ENCODE data around the gene CNDP2. TPM values are rescaled to one million over a fixed set of nuclear protein-coding genes. Genes with fewer than 3 reads are reported as not detected.

Gene CNDP2
- total RNA-seq, 1 experiment from 2014 or later: 75.3 TPM

DNA sequence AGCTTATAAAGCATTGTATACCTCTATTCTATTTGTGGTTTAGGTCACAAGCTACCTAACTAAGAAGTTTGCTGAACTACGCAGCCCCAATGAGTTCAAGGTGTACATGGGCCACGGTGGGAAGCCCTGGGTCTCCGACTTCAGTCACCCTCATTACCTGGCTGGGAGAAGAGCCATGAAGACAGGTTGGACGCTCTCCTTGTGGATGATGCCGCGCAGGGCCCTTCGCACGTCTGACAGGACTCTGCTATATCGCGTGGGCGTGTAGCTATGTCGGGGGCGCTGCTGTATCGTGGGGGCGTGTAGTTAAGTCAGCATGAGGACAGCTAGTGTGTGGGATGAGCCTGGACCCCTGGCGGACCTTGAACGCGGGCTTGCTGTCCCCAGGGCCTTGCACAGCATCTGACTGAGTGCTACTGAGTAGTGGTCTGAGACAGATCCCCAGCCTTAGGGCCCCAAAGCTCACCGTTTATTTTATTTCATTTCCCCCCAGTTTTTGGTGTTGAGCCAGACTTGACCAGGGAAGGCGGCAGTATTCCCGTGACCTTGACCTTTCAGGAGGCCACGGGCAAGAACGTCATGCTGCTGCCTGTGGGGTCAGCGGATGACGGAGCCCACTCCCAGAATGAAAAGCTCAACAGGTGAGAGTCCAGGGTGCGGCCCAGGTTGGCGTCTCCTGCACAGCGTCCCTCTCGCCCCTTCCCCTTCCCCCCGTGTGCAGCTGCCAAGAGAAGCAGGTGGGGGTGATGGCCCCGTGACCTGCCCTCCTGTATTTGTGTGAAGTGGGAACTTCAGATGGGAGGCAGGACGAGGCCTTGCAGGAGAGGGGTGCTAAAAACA is 22.5 kb downstream of the CNDP2 start:
- TF ChIP-seq EZH2 (IDR thresholded peaks at IDR 0.05; ENCODE audit: borderline replicate concordance, low read depth, low read length, poor library complexity, severe bottlenecking) (no peak), CTCF (conservative IDR thresholded peaks at IDR 0.05; ENCODE audit: low read depth, low read length) (no peak)
- no peak overlapping the region for H3K27ac ChIP-seq (ENCODE audit: low read depth, low read length, poor library complexity, severe bottlenecking)
- H3K4me1 ChIP-seq (ENCODE audit: insufficient read depth, low read length, poor library complexity, severe bottlenecking): peaks cover under 1% of the 10 kb centered on the region
- intact Hi-C loops (cut with micrococcal nuclease; ENCODE audit: unreplicated experiment): no loop called here
- POLR2A ChIA-PET (ENCODE audit: low non-redundant PET): no interaction called here
- no peaks in the 10 kb centered on the region for H3K36me3 ChIP-seq (ENCODE audit: insufficient read depth, low read length, poor library complexity, severe bottlenecking)
- H3K9me3 ChIP-seq (ENCODE audit: low read depth, low read length, poor library complexity, severe bottlenecking): no peaks in the 10 kb centered on the region
- BruUV-seq (replicated peaks): no TSS peak
- H3K27me3 ChIP-seq (replicated peaks; ENCODE audit: insufficient read depth, low read depth, low read length, poor library complexity): no peaks in the 10 kb centered on the region
- CTCF ChIA-PET: no interaction called here
- no peak overlapping the region for H3K4me3 ChIP-seq (ENCODE audit: low read depth, low read length, poor library complexity, severe bottlenecking)
- DNase-seq (ENCODE audit: low spot score): no peak

GRCh38 chr18:74519320-74520095 is 23.3 kb downstream of the CNDP2 start:
- no peak overlapping the region for H3K27ac ChIP-seq (ENCODE audit: low read depth, low read length, poor library complexity, severe bottlenecking)
- H3K4me3 ChIP-seq (ENCODE audit: low read depth, low read length, poor library complexity, severe bottlenecking): no peak overlapping the region
- H3K36me3 ChIP-seq (ENCODE audit: insufficient read depth, low read length, poor library complexity, severe bottlenecking): no peaks in the 10 kb centered on the region
- H3K9me3 ChIP-seq (ENCODE audit: low read depth, low read length, poor library complexity, severe bottlenecking): no peaks in the 10 kb centered on the region
- H3K27me3 ChIP-seq (replicated peaks; ENCODE audit: insufficient read depth, low read depth, low read length, poor library complexity): no peaks in the 10 kb centered on the region
- intact Hi-C loops (cut with micrococcal nuclease; ENCODE audit: unreplicated experiment): no loop called here
- no TSS peak for BruUV-seq (replicated peaks)
- peaks cover 6% of the 10 kb centered on the region for H3K4me1 ChIP-seq (ENCODE audit: insufficient read depth, low read length, poor library complexity, severe bottlenecking)
- ChIA-PET CTCF (no interaction called here), POLR2A (ENCODE audit: low non-redundant PET) (no interaction called here)
- TF ChIP-seq CTCF (conservative IDR thresholded peaks at IDR 0.05; ENCODE audit: low read depth, low read length) (no peak), EZH2 (IDR thresholded peaks at IDR 0.05; ENCODE audit: borderline replicate concordance, low read depth, low read length, poor library complexity, severe bottlenecking) (no peak)
- DNase-seq (ENCODE audit: low spot score): no peak

GRCh38 chr18:74520096-74520833 is 24.1 kb downstream of the CNDP2 start:
- DNase-seq (ENCODE audit: low spot score): no peak
- CTCF ChIA-PET: no interaction called here
- TF ChIP-seq CTCF (conservative IDR thresholded peaks at IDR 0.05; ENCODE audit: low read depth, low read length): no peak
- no peak for TF ChIP-seq EZH2 (IDR thresholded peaks at IDR 0.05; ENCODE audit: borderline replicate concordance, low read depth, low read length, poor library complexity, severe bottlenecking)
- TSS peak; percentile 93 for BruUV-seq (replicated peaks)
- no peaks in the 10 kb centered on the region for H3K9me3 ChIP-seq (ENCODE audit: low read depth, low read length, poor library complexity, severe bottlenecking)
- POLR2A ChIA-PET (ENCODE audit: low non-redundant PET): no interaction called here
- no peak overlapping the region for H3K27ac ChIP-seq (ENCODE audit: low read depth, low read length, poor library complexity, severe bottlenecking)
- no peaks in the 10 kb centered on the region for H3K27me3 ChIP-seq (replicated peaks; ENCODE audit: insufficient read depth, low read depth, low read length, poor library complexity)
- no peaks in the 10 kb centered on the region for H3K36me3 ChIP-seq (ENCODE audit: insufficient read depth, low read length, poor library complexity, severe bottlenecking)
- peaks cover 6% of the 10 kb centered on the region for H3K4me1 ChIP-seq (ENCODE audit: insufficient read depth, low read length, poor library complexity, severe bottlenecking)
- no peak overlapping the region for H3K4me3 ChIP-seq (ENCODE audit: low read depth, low read length, poor library complexity, severe bottlenecking)
- intact Hi-C loops (cut with micrococcal nuclease; ENCODE audit: unreplicated experiment): no loop called here

Measured in A673 (cell line).